ENCODE measurements around the gene MAP7D2.

The MAP7D2 gene

DNA sequence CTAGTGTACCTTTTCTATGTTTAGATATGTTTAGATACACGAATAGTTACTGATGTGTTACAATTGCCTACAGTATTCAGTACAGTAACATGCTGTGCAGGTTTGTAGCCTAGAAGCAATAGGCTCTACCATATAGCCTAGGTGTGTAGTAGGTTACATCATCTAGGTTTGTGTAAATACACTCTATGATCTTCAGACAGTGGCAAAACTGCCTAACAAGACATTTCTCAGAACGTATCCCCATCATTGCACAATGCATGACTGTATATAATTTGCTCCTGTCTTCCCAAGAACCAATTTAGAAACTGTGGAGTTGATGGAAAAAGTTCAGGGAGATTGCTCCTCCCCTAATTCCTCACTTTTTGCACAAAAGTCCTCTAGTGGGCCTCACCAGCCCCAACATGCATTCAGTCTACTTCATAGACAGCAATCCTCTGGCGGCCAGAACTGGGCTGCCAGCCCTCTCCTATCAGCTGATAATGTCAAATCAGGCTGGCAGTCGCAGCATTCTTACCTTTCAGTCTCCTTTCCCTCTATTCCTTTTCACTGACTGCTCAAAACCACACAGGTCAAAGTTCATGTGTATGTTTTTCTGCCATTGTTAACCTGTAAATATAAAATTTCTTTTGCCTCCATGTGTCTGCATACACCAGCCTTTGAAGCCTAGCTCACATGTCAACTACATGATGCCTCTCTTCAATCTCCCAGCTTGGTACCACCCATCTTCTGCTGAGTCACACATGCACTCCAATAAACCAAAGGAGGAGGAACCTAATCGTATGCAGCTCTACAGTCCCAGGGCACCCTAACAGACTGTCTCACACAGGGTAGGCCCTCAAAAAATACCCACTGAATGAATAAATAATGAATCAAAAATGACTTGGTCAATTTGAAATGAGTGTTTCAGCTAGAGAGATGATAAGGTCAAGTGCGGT, 157.9 kb downstream of the MAP7D2 start:
- Histone ChIP-seq H3K27me3 (ENCODE audit: control insufficient read depth in 1 of 2, insufficient read depth in 2 of 2, low read length in 2 of 2) (no peaks in the 10 kb centered on the region), H3K27ac (ENCODE audit: low read depth, low read length) (no peak overlapping the region), H3K9ac (ENCODE audit: low read depth in 1 of 2, low read length in 2 of 2) (no peak overlapping the region), H3K4me3 (ENCODE audit: low read depth in 1 of 2, low read length in 2 of 2) (no peak overlapping the region), H3K36me3 (ENCODE audit: control insufficient read depth in 1 of 2, insufficient read depth in 2 of 2, low read length in 2 of 2) (no peaks in the 10 kb centered on the region), H3K4me1 (ENCODE audit: control insufficient read depth in 1 of 2, insufficient read depth in 2 of 2, low read length in 2 of 2) (no peaks in the 10 kb centered on the region), H3K9me3 (ENCODE audit: control insufficient read depth in 1 of 2, low read length in 2 of 2) (no peaks in the 10 kb centered on the region)

GRCh38 chrX:19956923-19957322, 159.8 kb downstream of the MAP7D2 start:
- Histone ChIP-seq H3K4me3 (ENCODE audit: low read depth in 1 of 2, low read length in 2 of 2) (no peak overlapping the region), H3K9me3 (ENCODE audit: control insufficient read depth in 1 of 2, low read length in 2 of 2) (no peaks in the 10 kb centered on the region), H3K36me3 (ENCODE audit: control insufficient read depth in 1 of 2, insufficient read depth in 2 of 2, low read length in 2 of 2) (peaks cover 0 to 6% of the 10 kb centered on the region in 2 donors), H3K4me1 (ENCODE audit: control insufficient read depth in 1 of 2, insufficient read depth in 2 of 2, low read length in 2 of 2) (no peaks in the 10 kb centered on the region), H3K27ac (ENCODE audit: low read depth, low read length) (no peak overlapping the region), H3K9ac (ENCODE audit: low read depth in 1 of 2, low read length in 2 of 2) (no peak overlapping the region), H3K27me3 (ENCODE audit: control insufficient read depth in 1 of 2, insufficient read depth in 2 of 2, low read length in 2 of 2) (no peaks in the 10 kb centered on the region)
